ENCODE measurements around the gene ZNF511. TPM values are rescaled to one million over a fixed set of nuclear protein-coding genes. Genes with fewer than 3 reads are reported as not detected.

ZNF511 gene
- total RNA-seq, 1 donor from 2014 or later, result 25.5 TPM

- H3K36me3 ChIP-seq (ENCODE audit: insufficient read depth, low read length), result no peaks in the 10 kb centered on the region
- Mint-ChIP-seq H3K4me1 (ENCODE audit: low read depth, unreplicated experiment) (no peaks in the 10 kb centered on the region), H3K36me3 (ENCODE audit: low read depth, unreplicated experiment) (no peaks in the 10 kb centered on the region), H3K9me3 (ENCODE audit: unreplicated experiment) (no peaks in the 10 kb centered on the region), H3K4me3 (ENCODE audit: unreplicated experiment) (no peak overlapping the region), H3K27me3 (ENCODE audit: low read depth, unreplicated experiment) (peaks cover 6% of the 10 kb centered on the region), H3K27ac (ENCODE audit: unreplicated experiment) (no peak overlapping the region)
- peaks cover 1% of the 10 kb centered on the region for H3K27me3 ChIP-seq (ENCODE audit: insufficient read depth, low read length)
- H2AFZ ChIP-seq (ENCODE audit: low read depth, low read length), result no peak overlapping the region
- H3K9ac ChIP-seq (ENCODE audit: low read length), result no peak overlapping the region
- no peaks in the 10 kb centered on the region for H3K9me3 ChIP-seq (ENCODE audit: insufficient read depth, low read depth, low read length)
- TF ChIP-seq EZH2 (IDR thresholded peaks at IDR 0.05; ENCODE audit: insufficient read depth, low read length), result no peak
- H3K4me2 ChIP-seq (ENCODE audit: low read length), result no peak overlapping the region
- DNase-seq (ENCODE audit: low read depth) (no peak), FAIRE-seq (no peak)
- H4K20me1 ChIP-seq (ENCODE audit: insufficient read depth, low read length), result peaks cover 1% of the 10 kb centered on the region
- H3K27ac ChIP-seq (ENCODE audit: low read depth, low read length), result no peak overlapping the region
- H3K4me1 ChIP-seq (ENCODE audit: insufficient read depth, low read length), result peaks cover 6% of the 10 kb centered on the region
- H3K4me3 ChIP-seq (ENCODE audit: insufficient read depth, low read depth, low read length), result no peak overlapping the region
- H3K79me2 ChIP-seq (ENCODE audit: insufficient read depth, low read length), result no peaks in the 10 kb centered on the region
These were observed 37.9 kb upstream of the ZNF511 start for GRCh38 chr10:133270773-133271297.

GRCh38 chr10:133271521-133272300 lies 37.0 kb upstream of the ZNF511 start:
- Histone ChIP-seq H3K4me2 (ENCODE audit: low read length) (no peak overlapping the region), H3K79me2 (ENCODE audit: insufficient read depth, low read length) (no peaks in the 10 kb centered on the region), H3K36me3 (ENCODE audit: insufficient read depth, low read length) (no peaks in the 10 kb centered on the region), H2AFZ (ENCODE audit: low read depth, low read length) (no peak overlapping the region), H3K9me3 (ENCODE audit: insufficient read depth, low read depth, low read length) (no peaks in the 10 kb centered on the region), H3K27me3 (ENCODE audit: insufficient read depth, low read length) (peaks cover 3% of the 10 kb centered on the region), H4K20me1 (ENCODE audit: insufficient read depth, low read length) (peaks cover 5% of the 10 kb centered on the region), H3K4me3 (ENCODE audit: insufficient read depth, low read depth, low read length) (no peak overlapping the region), H3K27ac (ENCODE audit: low read depth, low read length) (no peak overlapping the region), H3K4me1 (ENCODE audit: insufficient read depth, low read length) (peaks cover 6% of the 10 kb centered on the region), H3K9ac (ENCODE audit: low read length) (no peak overlapping the region)
- H3K27ac Mint-ChIP-seq (ENCODE audit: unreplicated experiment), result no peak overlapping the region
- no peaks in the 10 kb centered on the region for H3K9me3 Mint-ChIP-seq (ENCODE audit: unreplicated experiment)
- FAIRE-seq, result no peak
- no peak overlapping the region for H3K4me3 Mint-ChIP-seq (ENCODE audit: unreplicated experiment)
- no peak for DNase-seq (ENCODE audit: low read depth)
- no peak for TF ChIP-seq EZH2 (IDR thresholded peaks at IDR 0.05; ENCODE audit: insufficient read depth, low read length)
- TF ChIP-seq CTCF (IDR thresholded peaks at IDR 0.05; ENCODE audit: insufficient read depth, low read depth, low read length), result no peak
- no peaks in the 10 kb centered on the region for H3K36me3 Mint-ChIP-seq (ENCODE audit: low read depth, unreplicated experiment)
- no peaks in the 10 kb centered on the region for H3K4me1 Mint-ChIP-seq (ENCODE audit: low read depth, unreplicated experiment)
- H3K27me3 Mint-ChIP-seq (ENCODE audit: low read depth, unreplicated experiment), result peaks cover 4% of the 10 kb centered on the region

GRCh38 chr10:133272301-133272963 lies 36.3 kb upstream of the ZNF511 start:
- peaks cover 7% of the 10 kb centered on the region for H4K20me1 ChIP-seq (ENCODE audit: insufficient read depth, low read length)
- no peak overlapping the region for H3K27ac ChIP-seq (ENCODE audit: low read depth, low read length)
- no peak overlapping the region for H2AFZ ChIP-seq (ENCODE audit: low read depth, low read length)
- DNase-seq (ENCODE audit: low read depth) (no peak), FAIRE-seq (no peak)
- H3K4me2 ChIP-seq (ENCODE audit: low read length), result no peak overlapping the region
- Mint-ChIP-seq H3K36me3 (ENCODE audit: low read depth, unreplicated experiment) (no peaks in the 10 kb centered on the region), H3K27ac (ENCODE audit: unreplicated experiment) (no peak overlapping the region), H3K4me1 (ENCODE audit: low read depth, unreplicated experiment) (peaks cover under 1% of the 10 kb centered on the region), H3K4me3 (ENCODE audit: unreplicated experiment) (no peak overlapping the region), H3K9me3 (ENCODE audit: unreplicated experiment) (no peaks in the 10 kb centered on the region), H3K27me3 (ENCODE audit: low read depth, unreplicated experiment) (peaks cover 4% of the 10 kb centered on the region)
- peaks cover 6% of the 10 kb centered on the region for H3K4me1 ChIP-seq (ENCODE audit: insufficient read depth, low read length)
- no peaks in the 10 kb centered on the region for H3K36me3 ChIP-seq (ENCODE audit: insufficient read depth, low read length)
- H3K4me3 ChIP-seq (ENCODE audit: insufficient read depth, low read depth, low read length), result no peak overlapping the region
- no peaks in the 10 kb centered on the region for H3K79me2 ChIP-seq (ENCODE audit: insufficient read depth, low read length)
- no peak overlapping the region for H3K9ac ChIP-seq (ENCODE audit: low read length)
- peaks cover 3% of the 10 kb centered on the region for H3K27me3 ChIP-seq (ENCODE audit: insufficient read depth, low read length)
- no peak for TF ChIP-seq EZH2 (IDR thresholded peaks at IDR 0.05; ENCODE audit: insufficient read depth, low read length)
- no peak for TF ChIP-seq CTCF (IDR thresholded peaks at IDR 0.05; ENCODE audit: insufficient read depth, low read depth, low read length)
- no peaks in the 10 kb centered on the region for H3K9me3 ChIP-seq (ENCODE audit: insufficient read depth, low read depth, low read length)
